K562 (cell line): ENCODE measurements around the gene CPEB1. TPM values are rescaled to one million over a fixed set of nuclear protein-coding genes. Genes with fewer than 3 reads are reported as not detected.

ENCODE experiments used
- BRCA1 ChIP-seq, 2 experiments: fragments of 450-650 bp in 1 of 2; sonication (generic) in 1 of 2; formaldehyde crosslinking in 1 of 2; IDR thresholded peaks; 2 replicates each; pipeline versions ENCODE4 v1.5.0 to v1.6.1; 2017 to 2020; ENCODE audit warnings: mild to moderate bottlenecking in 1 of 2, missing genetic modification reagents in 1 of 2
- CREBBP ChIP-seq: IDR thresholded peaks from one replicate; pipeline ENCODE4 v1.6.1; 2012; ENCODE audit warnings: low read depth, mild to moderate bottlenecking, control low read depth, inconsistent platforms, low read length
- GABPB1 ChIP-seq: sonication (generic); formaldehyde crosslinking; IDR thresholded peaks from 2 replicates; pipeline ENCODE4 v1.8.0; 2022; ENCODE audit warnings: mild to moderate bottlenecking, missing genetic modification reagents
- GTF2F1 ChIP-seq: IDR thresholded peaks from 2 replicates; pipeline ENCODE4 v1.6.1; 2011; ENCODE audit warnings: low read depth, low read length, improper control_type of control experiment
- LARP7 ChIP-seq: fragments of 450-650 bp; IDR thresholded peaks from 2 replicates; pipeline ENCODE4 v1.6.1; 2016
- MCM7 ChIP-seq, 2 experiments: fragments of 450-650 bp; IDR thresholded peaks; 2 replicates each; pipeline ENCODE4 v1.6.1; 2016 to 2018
- RBM17 ChIP-seq: fragments of 200-400 bp; formaldehyde crosslinking; IDR thresholded peaks from 2 replicates; pipeline ENCODE4 v1.6.1; 2017; ENCODE audit warnings: low read depth, mild to moderate bottlenecking, low read length, borderline replicate concordance
- SMAD3 ChIP-seq: fragments of 450-650 bp; formaldehyde crosslinking; conservative IDR thresholded peaks from 2 replicates; pipeline ENCODE4 v1.4.0; 2020; ENCODE audit warnings: mild to moderate bottlenecking
- ZKSCAN8 ChIP-seq: fragments of 200-800 bp; sonication (Bioruptor generic); IDR thresholded peaks from 2 replicates; pipeline ENCODE4 v1.6.1; 2016; ENCODE audit warnings: missing genetic modification characterization, missing compliant biosample characterization
- polyA plus RNA-seq, 8 experiments: library from polyadenylated mRNA; depleted of rRNA in 4 of 8; stranded (reverse) in 5 of 8; unstranded in 3 of 8; fragments of >200 nt; fragmentation: Nextera tagmentation in 2 of 8; fragmentation: Illumina TruSeq in 1 of 8; extraction: Ambion mirVana in 2 of 8; extraction: Trizol in 1 of 8; gene quantifications; 2 replicates each; pipeline versions ENCODE4 v1.2.1 to v1.2.3, GENCODE V29; 2011 to 2014; ENCODE audit warnings: inconsistent platforms in 1 of 8, missing spikeins in 1 of 8
- total RNA-seq, 7 experiments: library from RNA; depleted of rRNA in 6 of 7; stranded (reverse); fragments of >200 nt in 6 of 7; fragmentation: Illumina TruSeq in 2 of 7; extraction: Trizol in 2 of 7; gene quantifications; 2 replicates each; pipeline versions ENCODE4 v1.2.1 to v1.2.3, GENCODE V29; 2011 to 2021; ENCODE audit warnings: low replicate concordance in 1 of 7
- TF ChIP-seq, protein P1 (sequence below), 2 experiments: fragments of 450-650 bp; IDR thresholded peaks; 2 replicates each; pipeline ENCODE4 v1.6.1; 2016; ENCODE audit warnings: mild to moderate bottlenecking in 2 of 2, borderline replicate concordance in 1 of 2, low read depth in 1 of 2, moderate library complexity in 1 of 2
- TF ChIP-seq, protein P2 (sequence below): sonication (generic); formaldehyde crosslinking; IDR thresholded peaks from 2 replicates; pipeline ENCODE4 v1.9.0; 2022; ENCODE audit warnings: mild to moderate bottlenecking, missing genetic modification reagents
- TF ChIP-seq, protein P3 (sequence below), 3 experiments: fragments of 200-800 bp in 1 of 3; sonication (Bioruptor generic) in 1 of 3; sonication (generic) in 1 of 3; formaldehyde crosslinking in 1 of 3; IDR thresholded peaks; 2 replicates each; pipeline versions ENCODE4 v1.6.1 to v1.8.0; 2016 to 2022; ENCODE audit warnings: mild to moderate bottlenecking in 2 of 3, missing compliant biosample characterization in 2 of 3, missing genetic modification characterization in 2 of 3, missing genetic modification reagents in 1 of 3
- TF ChIP-seq, protein P4 (sequence below), 2 experiments: fragments of 250-450 bp in 1 of 2; fragments of 450-650 bp in 1 of 2; sonication (Bioruptor Pico) in 1 of 2; IDR thresholded peaks; 2 replicates each; pipeline versions ENCODE4 v1.6.1 to v1.8.0; 2016 to 2021; ENCODE audit warnings: mild to moderate bottlenecking in 2 of 2, moderate library complexity in 2 of 2, missing compliant biosample characterization in 1 of 2, missing genetic modification characterization in 1 of 2
- TF ChIP-seq, protein P5 (sequence below): fragments of 450-650 bp; IDR thresholded peaks from 2 replicates; pipeline ENCODE4 v1.6.1; 2014; ENCODE audit warnings: low read depth, mild to moderate bottlenecking, moderate library complexity, borderline replicate concordance

The CPEB1 gene
- total and polyA plus RNA-seq, 9 of the 15 experiments (the other 6 are each of a cell fraction or from before 2014, with no cell fraction given), result 2.2 to 13.4 (median 9.7) TPM

DNA sequence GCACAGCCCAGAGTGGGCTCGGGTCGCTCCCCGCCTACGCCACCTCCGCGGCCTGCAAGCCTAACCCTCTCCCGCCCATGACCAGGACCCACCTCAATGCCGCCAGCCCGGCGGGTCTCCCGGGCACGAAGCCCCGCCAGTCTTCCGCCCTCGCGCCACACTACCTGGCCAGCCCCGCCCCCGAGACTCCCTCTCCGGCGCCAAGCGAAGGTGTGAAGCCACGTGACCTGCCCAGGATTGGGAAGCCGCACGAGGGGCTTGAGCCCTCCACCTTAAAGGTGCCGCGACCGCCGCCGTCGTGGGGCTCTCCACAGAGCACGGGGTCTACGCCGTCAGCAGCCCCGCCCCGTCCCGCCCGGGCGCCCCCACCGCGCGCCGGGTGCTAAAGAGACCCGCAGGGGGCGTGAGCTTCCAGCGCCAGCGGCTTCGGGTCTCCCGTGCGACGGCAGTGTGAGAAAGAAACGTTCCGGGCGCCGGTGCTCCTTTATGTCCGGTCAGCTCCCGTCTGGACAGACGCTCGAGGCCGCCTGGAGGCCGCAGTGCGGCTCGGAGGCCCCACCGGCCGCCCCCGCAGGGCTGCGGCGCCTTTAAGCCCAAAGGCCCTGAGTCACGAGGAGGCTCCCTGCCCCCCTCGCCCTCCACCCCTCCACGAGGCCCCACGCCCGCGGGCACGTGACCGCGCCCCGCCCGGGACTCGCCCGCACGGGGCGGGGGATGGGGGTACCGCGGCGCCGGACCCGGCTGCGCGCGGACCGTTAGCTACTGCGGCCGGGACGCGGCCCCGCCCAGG, at the start of gene CPEB1 (continued):
- no peak; the same call in 1 of the 2 replicates for TF ChIP-seq ZKSCAN8 (CRISPR knock-in tag)
- no peak for TF ChIP-seq RBM17
- TF ChIP-seq, protein P1, sequence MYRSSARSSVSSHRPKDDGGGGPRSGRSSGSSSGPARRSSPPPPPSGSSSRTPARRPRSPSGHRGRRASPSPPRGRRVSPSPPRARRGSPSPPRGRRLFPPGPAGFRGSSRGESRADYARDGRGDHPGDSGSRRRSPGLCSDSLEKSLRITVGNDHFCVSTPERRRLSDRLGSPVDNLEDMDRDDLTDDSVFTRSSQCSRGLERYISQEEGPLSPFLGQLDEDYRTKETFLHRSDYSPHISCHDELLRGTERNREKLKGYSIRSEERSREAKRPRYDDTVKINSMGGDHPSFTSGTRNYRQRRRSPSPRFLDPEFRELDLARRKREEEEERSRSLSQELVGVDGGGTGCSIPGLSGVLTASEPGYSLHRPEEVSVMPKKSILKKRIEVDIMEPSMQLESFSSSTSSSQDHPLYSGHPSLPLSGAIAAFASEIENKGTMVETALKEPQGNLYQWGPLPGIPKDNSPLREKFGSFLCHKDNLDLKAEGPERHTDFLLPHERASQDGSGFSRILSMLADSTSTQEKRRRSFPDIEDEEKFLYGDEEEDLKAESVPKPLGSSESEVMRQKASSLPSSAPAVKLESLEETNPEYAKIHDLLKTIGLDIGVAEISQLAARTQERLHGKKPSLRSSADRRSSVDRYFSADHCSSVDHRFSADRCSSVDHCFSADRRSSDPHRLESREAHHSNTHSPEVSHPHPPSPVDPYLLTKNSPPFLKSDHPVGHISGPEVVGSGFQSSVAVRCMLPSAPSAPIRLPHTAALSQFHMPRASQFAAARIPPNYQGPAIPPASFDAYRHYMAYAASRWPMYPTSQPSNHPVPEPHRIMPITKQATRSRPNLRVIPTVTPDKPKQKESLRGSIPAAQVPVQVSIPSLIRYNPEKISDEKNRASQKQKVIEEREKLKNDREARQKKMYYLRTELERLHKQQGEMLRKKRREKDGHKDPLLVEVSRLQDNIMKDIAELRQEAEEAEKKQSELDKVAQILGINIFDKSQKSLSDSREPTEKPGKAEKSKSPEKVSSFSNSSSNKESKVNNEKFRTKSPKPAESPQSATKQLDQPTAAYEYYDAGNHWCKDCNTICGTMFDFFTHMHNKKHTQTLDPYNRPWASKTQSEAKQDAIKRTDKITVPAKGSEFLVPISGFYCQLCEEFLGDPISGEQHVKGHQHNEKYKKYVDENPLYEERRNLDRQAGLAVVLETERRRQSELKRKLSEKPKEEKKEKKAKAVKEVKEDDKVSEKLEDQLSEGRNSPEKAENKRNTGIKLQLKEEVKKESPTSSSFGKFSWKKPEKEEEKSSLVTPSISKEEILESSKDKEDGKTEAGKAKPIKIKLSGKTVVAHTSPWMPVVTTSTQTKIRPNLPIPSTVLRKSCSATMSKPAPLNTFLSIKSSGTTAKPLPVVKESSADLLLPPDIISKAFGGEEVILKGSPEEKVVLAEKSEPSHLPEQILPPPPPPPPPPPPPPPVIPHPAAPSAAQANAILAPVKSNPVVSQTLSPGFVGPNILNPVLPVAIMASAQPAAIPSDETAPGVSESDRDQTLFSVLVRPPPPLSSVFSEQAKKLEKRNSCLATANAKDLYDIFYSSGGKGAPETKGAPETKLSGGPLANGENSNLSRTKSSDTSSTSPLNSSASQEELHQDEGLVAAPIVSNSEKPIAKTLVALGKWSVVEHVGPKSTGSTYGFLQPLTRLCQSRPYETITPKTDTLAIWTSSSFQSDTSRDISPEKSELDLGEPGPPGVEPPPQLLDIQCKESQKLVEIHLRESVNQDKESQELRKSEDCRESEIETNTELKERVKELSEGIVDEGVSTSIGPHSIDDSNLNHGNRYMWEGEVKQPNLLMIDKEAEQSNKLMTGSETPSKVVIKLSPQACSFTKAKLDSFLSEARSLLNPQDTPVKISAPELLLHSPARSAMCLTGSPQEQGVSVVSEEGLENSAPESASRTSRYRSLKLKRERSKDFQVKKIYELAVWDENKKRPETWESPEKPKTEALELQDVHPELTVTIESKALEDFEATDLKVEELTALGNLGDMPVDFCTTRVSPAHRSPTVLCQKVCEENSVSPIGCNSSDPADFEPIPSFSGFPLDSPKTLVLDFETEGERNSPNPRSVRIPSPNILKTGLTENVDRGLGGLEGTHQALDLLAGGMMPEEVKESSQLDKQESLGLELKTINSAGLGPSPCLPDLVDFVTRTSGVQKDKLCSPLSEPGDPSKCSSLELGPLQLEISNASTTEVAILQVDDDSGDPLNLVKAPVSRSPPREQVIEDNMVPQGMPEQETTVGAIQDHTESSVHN (IDR thresholded peaks at IDR 0.05; ENCODE audit: borderline replicate concordance in 1 of 2, low read depth in 1 of 2), result no peak
- TF ChIP-seq, protein P2, sequence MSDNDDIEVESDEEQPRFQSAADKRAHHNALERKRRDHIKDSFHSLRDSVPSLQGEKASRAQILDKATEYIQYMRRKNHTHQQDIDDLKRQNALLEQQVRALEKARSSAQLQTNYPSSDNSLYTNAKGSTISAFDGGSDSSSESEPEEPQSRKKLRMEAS (CRISPR knock-in tag), result peak; percentile 95
- peak; percentile 71 for TF ChIP-seq GABPB1 (CRISPR knock-in tag)
- TF ChIP-seq BRCA1 (IDR thresholded peaks at IDR 0.05), result no peak
- no peak for TF ChIP-seq BRCA1 (CRISPR knock-in tag; IDR thresholded peaks at IDR 0.05)
- no peak for TF ChIP-seq GTF2F1
- no peak for TF ChIP-seq SMAD3 (CRISPR knock-in tag)
- TF ChIP-seq, protein P3, sequence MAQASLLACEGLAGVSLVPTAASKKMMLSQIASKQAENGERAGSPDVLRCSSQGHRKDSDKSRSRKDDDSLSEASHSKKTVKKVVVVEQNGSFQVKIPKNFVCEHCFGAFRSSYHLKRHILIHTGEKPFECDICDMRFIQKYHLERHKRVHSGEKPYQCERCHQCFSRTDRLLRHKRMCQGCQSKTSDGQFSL (CRISPR knock-in tag; IDR thresholded peaks at IDR 0.05), result 0 out of 2 replicates have a peak, but pooled peaks have one; percentile 57
- TF ChIP-seq, protein P3 (tag; IDR thresholded peaks at IDR 0.05), result no peak; a peak in 1 of 4 replicates
- no peak for TF ChIP-seq LARP7
- TF ChIP-seq MCM7 (IDR thresholded peaks at IDR 0.05), result no peak
- TF ChIP-seq, protein P4, sequence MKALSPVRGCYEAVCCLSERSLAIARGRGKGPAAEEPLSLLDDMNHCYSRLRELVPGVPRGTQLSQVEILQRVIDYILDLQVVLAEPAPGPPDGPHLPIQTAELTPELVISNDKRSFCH (CRISPR knock-in tag; IDR thresholded peaks at IDR 0.05), result no peak
- TF ChIP-seq, protein P4 (tag; IDR thresholded peaks at IDR 0.05), result peak; percentile 42; the same call in 1 of the 2 replicates
- TF ChIP-seq CREBBP, result no peak
- TF ChIP-seq, protein P5, sequence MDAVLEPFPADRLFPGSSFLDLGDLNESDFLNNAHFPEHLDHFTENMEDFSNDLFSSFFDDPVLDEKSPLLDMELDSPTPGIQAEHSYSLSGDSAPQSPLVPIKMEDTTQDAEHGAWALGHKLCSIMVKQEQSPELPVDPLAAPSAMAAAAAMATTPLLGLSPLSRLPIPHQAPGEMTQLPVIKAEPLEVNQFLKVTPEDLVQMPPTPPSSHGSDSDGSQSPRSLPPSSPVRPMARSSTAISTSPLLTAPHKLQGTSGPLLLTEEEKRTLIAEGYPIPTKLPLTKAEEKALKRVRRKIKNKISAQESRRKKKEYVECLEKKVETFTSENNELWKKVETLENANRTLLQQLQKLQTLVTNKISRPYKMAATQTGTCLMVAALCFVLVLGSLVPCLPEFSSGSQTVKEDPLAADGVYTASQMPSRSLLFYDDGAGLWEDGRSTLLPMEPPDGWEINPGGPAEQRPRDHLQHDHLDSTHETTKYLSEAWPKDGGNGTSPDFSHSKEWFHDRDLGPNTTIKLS, result peak; percentile 77
